IMR-90 (cell line): Measurements from ENCODE around the gene DIPK1A. TPM values are rescaled to one million over a fixed set of nuclear protein-coding genes. Genes with fewer than 3 reads are reported as not detected.

Source experiments
- ATAC-seq: fragments of 200-7000 bp; cut with Tn5 transposase; 2 replicates; pipeline ENCODE4 v1.9.1; 2020; ENCODE audit warnings: low read depth, mild to moderate bottlenecking, moderate library complexity
- BruUV-seq: library from RNA; stranded (reverse); fragments of 400-500 nt; replicated peaks from 2 replicates; lab custom pipeline; 2021; lab: Mats Ljungman, UMichigan
- CTCF ChIA-PET: fragments of 300-600 bp; formaldehyde crosslinking; extraction: SDS; loops from one replicate; lab custom pipeline; 2021; ENCODE audit warnings: antibody characterized with exemption; lab: Yijun Ruan, JAX
- POLR2A ChIA-PET: fragments of 300-600 bp; sonication (Branson Sonifier 250); formaldehyde crosslinking; loops from one replicate; lab custom pipeline; 2022; ENCODE audit warnings: antibody characterized with exemption; ENCODE audit not compliant: unreplicated experiment; lab: Charles Lee
- DNase-seq: peaks from one replicate; pipeline ENCODE4 v3.0.0; 2013
- H2AFZ ChIP-seq: replicated peaks from 2 replicates; pipeline ENCODE3; 2013; ENCODE audit warnings: low read length, mild to moderate bottlenecking; ENCODE audit not compliant: poor library complexity
- H2AK5ac ChIP-seq: 2 replicates; pipeline ENCODE4 v1.6.1; 2013; ENCODE audit warnings: low read depth, low read length, inconsistent platforms
- H2AK9ac ChIP-seq: replicated peaks from 2 replicates; pipeline ENCODE3; 2013; ENCODE audit warnings: mild to moderate bottlenecking, low read depth, low read length, moderate library complexity; ENCODE audit not compliant: poor library complexity
- H2BK120ac ChIP-seq: 2 replicates; pipeline ENCODE4 v1.6.1; 2013; ENCODE audit warnings: low read depth, low read length, inconsistent platforms
- H2BK15ac ChIP-seq: 3 replicates; pipeline ENCODE4 v1.6.1; 2013; ENCODE audit warnings: low read depth, low read length, inconsistent platforms
- H2BK20ac ChIP-seq: 2 replicates; pipeline ENCODE4 v1.6.1; 2013; ENCODE audit warnings: low read depth, mild to moderate bottlenecking, inconsistent platforms, low read length, moderate library complexity
- H2BK5ac ChIP-seq: 2 replicates; pipeline ENCODE4 v1.6.1; 2013; ENCODE audit warnings: mild to moderate bottlenecking, low read depth, low read length, inconsistent platforms; ENCODE audit not compliant: poor library complexity, severe bottlenecking
- H3K14ac ChIP-seq: replicated peaks from 2 replicates; pipeline ENCODE4 v1.6.1; 2013; ENCODE audit warnings: low read depth, low read length, inconsistent platforms
- H3K18ac ChIP-seq: 2 replicates; pipeline ENCODE4 v1.6.1; 2013; ENCODE audit warnings: low read depth, low read length, control low read depth
- H3K23ac ChIP-seq: 2 replicates; pipeline ENCODE4 v1.6.1; 2013; ENCODE audit warnings: low read depth, low read length, inconsistent platforms
- H3K27ac ChIP-seq: 2 replicates; pipeline ENCODE4 v1.5.1; 2013; ENCODE audit warnings: mild to moderate bottlenecking, control low read depth, low read length; ENCODE audit not compliant: insufficient read depth
- H3K27me3 ChIP-seq: 2 replicates; pipeline ENCODE4 v1.6.1; 2013; ENCODE audit warnings: low read length; ENCODE audit not compliant: control insufficient read depth, insufficient read depth
- H3K36me3 ChIP-seq: 2 replicates; pipeline ENCODE4 v1.6.1; 2013; ENCODE audit warnings: low read length, mixed read lengths; ENCODE audit not compliant: control insufficient read depth, insufficient read depth
- H3K4ac ChIP-seq: 2 replicates; pipeline ENCODE4 v1.6.1; 2013; ENCODE audit warnings: low read depth, low read length, inconsistent platforms
- H3K4me1 ChIP-seq: 2 replicates; pipeline ENCODE4 v1.6.1; 2013; ENCODE audit warnings: low read length, mixed read lengths; ENCODE audit not compliant: control insufficient read depth, insufficient read depth
- H3K4me2 ChIP-seq: 2 replicates; pipeline ENCODE4 v1.6.1; 2013; ENCODE audit warnings: low read depth, mild to moderate bottlenecking, control low read depth, low read length, moderate library complexity
- H3K4me3 ChIP-seq: 2 replicates; pipeline ENCODE4 v1.5.1; 2013; ENCODE audit warnings: low read depth, mild to moderate bottlenecking, control low read depth, low read length, moderate library complexity; ENCODE audit not compliant: insufficient read depth
- H3K56ac ChIP-seq: 2 replicates; pipeline ENCODE4 v1.6.1; 2013; ENCODE audit warnings: low read length, inconsistent platforms; ENCODE audit not compliant: insufficient read depth; ENCODE audit errors: extremely low read depth
- H3K79me1 ChIP-seq, 2 experiments: 2 replicates each; pipeline ENCODE4 v1.6.1; 2013; ENCODE audit warnings: low read length in 2 of 2, inconsistent platforms in 1 of 2, low read depth in 1 of 2
- H3K9ac ChIP-seq: 2 replicates; pipeline ENCODE4 v1.6.1; 2013; ENCODE audit warnings: low read depth, low read length, control low read depth
- H3K9me1 ChIP-seq: 2 replicates; pipeline ENCODE4 v1.6.1; 2013; ENCODE audit warnings: low read length, inconsistent platforms; ENCODE audit not compliant: insufficient read depth
- H3K9me3 ChIP-seq: 2 replicates; pipeline ENCODE4 v1.6.1; 2013; ENCODE audit warnings: low read length; ENCODE audit not compliant: control insufficient read depth, insufficient read depth
- H4K20me1 ChIP-seq: 2 replicates; pipeline ENCODE4 v1.6.1; 2013; ENCODE audit warnings: low read length, inconsistent platforms; ENCODE audit not compliant: insufficient read depth
- H4K5ac ChIP-seq: 2 replicates; pipeline ENCODE4 v1.6.1; 2013; ENCODE audit warnings: mild to moderate bottlenecking, low read depth, low read length, control low read depth
- H4K8ac ChIP-seq, 2 experiments: 2 replicates each; pipeline ENCODE4 v1.6.1; 2013; ENCODE audit warnings: low read depth in 2 of 2, low read length in 2 of 2, control low read depth in 1 of 2, inconsistent platforms in 1 of 2
- H4K91ac ChIP-seq: 2 replicates; pipeline ENCODE4 v1.6.1; 2013; ENCODE audit warnings: low read depth, low read length, inconsistent platforms; ENCODE audit not compliant: insufficient read depth
- BHLHE40 ChIP-seq: fragments of 150-350 bp; IDR thresholded peaks from 2 replicates; pipeline ENCODE4 v1.6.1; 2016; ENCODE audit warnings: mild to moderate bottlenecking, low read depth, low read length
- CEBPB ChIP-seq: IDR thresholded peaks from 2 replicates; pipeline ENCODE4 v1.6.1; 2012; ENCODE audit warnings: low read depth, low read length, improper control_type of control experiment
- CHD1 ChIP-seq: IDR thresholded peaks from 2 replicates; pipeline ENCODE4 v1.6.1; 2012; ENCODE audit warnings: low read depth, low read length, improper control_type of control experiment
- FOS ChIP-seq: fragments of 150-350 bp; IDR thresholded peaks from 2 replicates; pipeline ENCODE4 v1.6.1; 2016; ENCODE audit warnings: low read depth, low read length
- MAFK ChIP-seq: IDR thresholded peaks from 2 replicates; pipeline ENCODE4 v1.6.1; 2012; ENCODE audit warnings: low read depth, low read length, improper control_type of control experiment
- MAZ ChIP-seq: IDR thresholded peaks from 2 replicates; pipeline ENCODE4 v1.6.1; 2012; ENCODE audit warnings: low read depth, mild to moderate bottlenecking, low read length, improper control_type of control experiment, moderate library complexity, borderline replicate concordance
- MXI1 ChIP-seq: IDR thresholded peaks from 2 replicates; pipeline ENCODE4 v1.6.1; 2012; ENCODE audit warnings: low read depth, mild to moderate bottlenecking, low read length, moderate library complexity, borderline replicate concordance
- NFE2L2 ChIP-seq: fragments of 150-350 bp; IDR thresholded peaks from 2 replicates; pipeline ENCODE4 v1.6.1; 2016; ENCODE audit warnings: low read depth, mild to moderate bottlenecking, low read length
- POLR2A ChIP-seq: IDR thresholded peaks from 2 replicates; pipeline ENCODE4 v1.6.1; 2012; ENCODE audit warnings: mild to moderate bottlenecking, low read depth, low read length
- RAD21 ChIP-seq: IDR thresholded peaks from 2 replicates; pipeline ENCODE4 v1.6.1; 2012; ENCODE audit warnings: low read length, improper control_type of control experiment
- RCOR1 ChIP-seq: IDR thresholded peaks from 2 replicates; pipeline ENCODE4 v1.6.1; 2012; ENCODE audit warnings: mild to moderate bottlenecking, low read length, improper control_type of control experiment; ENCODE audit not compliant: insufficient replicate concordance
- RFX5 ChIP-seq: IDR thresholded peaks from 2 replicates; pipeline ENCODE4 v1.8.0; 2012; ENCODE audit warnings: low read depth, mild to moderate bottlenecking, low read length, moderate library complexity
- SMC3 ChIP-seq: fragments of 150-350 bp; IDR thresholded peaks from 2 replicates; pipeline ENCODE4 v1.6.1; 2016; ENCODE audit warnings: low read depth, mild to moderate bottlenecking, antibody characterized with exemption, low read length, moderate library complexity
- WGBS, 2 experiments: methylation state at CpG; one replicate each; pipeline versions ENCODE4 v1.1.5 to v1.1.7; 2013; ENCODE audit warnings: missing lambda C conversion rate in 2 of 2; ENCODE audit not compliant: insufficient read length in 1 of 2; ENCODE audit errors: extremely low coverage in 2 of 2; 5-methylcytosine and 5-hydroxymethylcytosine counted together
- dilution Hi-C: fragments of 300-500 bp; cut with HindIII; formaldehyde crosslinking; loops from one replicate; pipeline ENCODE4 v1.14.3; 2018; ENCODE audit warnings: low sequenced_read_pairs; ENCODE audit not compliant: unreplicated experiment
- in situ Hi-C: fragments of 300-500 bp; cut with MboI; formaldehyde crosslinking; loops from 3 replicates; pipeline ENCODE4 v1.14.3; 2019; ENCODE audit warnings: low sequenced_read_pairs, inconsistent platforms, mixed read lengths
- intact Hi-C: fragments of 100-400 bp; cut with micrococcal nuclease; formaldehyde crosslinking; loops from 2 replicates; pipeline ENCODE4 v1.10.0; 2022
- polyA plus RNA-seq, 3 experiments: library from polyadenylated mRNA; depleted of rRNA; stranded (reverse); fragments of >200 nt; gene quantifications; 2 replicates each; pipeline ENCODE4 v1.2.3, GENCODE V29; 2012; ENCODE audit warnings: low replicate concordance in 1 of 3
- total RNA-seq: library from RNA; depleted of rRNA; stranded (reverse); fragments of >200 nt; gene quantifications from 2 replicates; pipeline ENCODE4 v1.2.3, GENCODE V29; 2012
- TF ChIP-seq, protein P1 (sequence below): conservative IDR thresholded peaks from 2 replicates; pipeline ENCODE4 v1.5.1; 2012; ENCODE audit warnings: mild to moderate bottlenecking, low read depth, low read length, improper control_type of control experiment
- TF ChIP-seq, protein P2 (sequence below): fragments of 150-350 bp; IDR thresholded peaks from 2 replicates; pipeline ENCODE4 v1.6.1; 2016; ENCODE audit warnings: low read depth, mild to moderate bottlenecking, low read length, moderate library complexity, borderline replicate concordance
- TF ChIP-seq, protein P3 (sequence below): fragments of 150-350 bp; IDR thresholded peaks from 2 replicates; pipeline ENCODE4 v1.6.1; 2017; ENCODE audit warnings: mild to moderate bottlenecking, antibody characterized with exemption, low read length, low read depth

The DIPK1A gene
- total and polyA plus RNA-seq, 2 of the 4 experiments (the other 2 are of a cell fraction) = 4.7 to 5.7 TPM

DNA sequence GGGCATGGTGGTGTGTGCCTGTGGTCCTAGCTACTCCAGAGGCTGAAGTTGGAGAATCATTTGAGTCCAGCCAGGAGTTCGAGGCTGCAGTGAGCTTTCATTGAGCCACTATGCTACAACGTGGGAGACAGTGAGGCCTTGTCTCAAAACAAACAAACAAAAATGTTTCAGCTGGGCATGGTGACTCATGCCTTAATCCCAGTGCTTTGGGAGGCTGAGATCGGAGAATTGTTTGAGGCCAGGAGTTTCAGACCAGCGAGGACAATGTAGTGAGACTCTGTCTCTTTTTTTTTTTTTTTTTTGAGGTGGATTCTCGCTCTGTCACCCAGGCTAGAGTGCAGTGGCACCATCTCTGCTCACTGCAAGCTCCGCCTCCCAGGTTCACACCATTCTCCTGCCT lies 134.5 kb downstream of the DIPK1A start:
- DNase-seq = no peak
- no TSS peak for BruUV-seq
- in situ Hi-C loops = no loop called here

More for the DNA sequence above, 134.5 kb downstream of the DIPK1A start:
- Histone ChIP-seq H2BK5ac (no peak overlapping the region), H2BK15ac (no peak overlapping the region), H3K23ac (no peak overlapping the region), H4K20me1 (no peaks in the 10 kb centered on the region), H4K91ac (no peak overlapping the region), H3K56ac (no peak overlapping the region), H3K14ac (no peak overlapping the region), H4K5ac (no peak overlapping the region), H3K79me1 (0 out of 4 replicates have a peak, but pooled peaks cover 0 to 4% of the 10 kb centered on the region in 2 experiments), H3K9me1 (0 out of 2 replicates have a peak, but pooled peaks cover 5% of the 10 kb centered on the region), H2BK20ac (no peak overlapping the region), H3K27ac (no peak overlapping the region), H2AK9ac (no peak overlapping the region), H3K4ac (no peak overlapping the region), H2AK5ac (no peak overlapping the region), H2BK120ac (no peak overlapping the region), H4K8ac (no peak overlapping the region), H3K4me1 (peaks cover 3% of the 10 kb centered on the region; the same call in 1 of the 2 replicates), H3K27me3 (no peaks in the 10 kb centered on the region), H3K4me2 (no peak overlapping the region), H3K36me3 (no peaks in the 10 kb centered on the region), H2AFZ (no peak overlapping the region), H3K9ac (no peak overlapping the region), H3K18ac (no peak overlapping the region), H3K4me3 (no peak overlapping the region), H3K9me3 (no peaks in the 10 kb centered on the region)
- WGBS, 2 experiments = no CpG with 5 or more reads among the region's 6 CpGs
- TF ChIP-seq RCOR1 = no peak
- no peak for TF ChIP-seq MAZ
- no peak for TF ChIP-seq MXI1
- no peak for TF ChIP-seq RAD21
- no peak for TF ChIP-seq NFE2L2
- no peak for TF ChIP-seq CEBPB
- TF ChIP-seq CHD1 = no peak
- TF ChIP-seq MAFK = no peak
- TF ChIP-seq, protein P1, sequence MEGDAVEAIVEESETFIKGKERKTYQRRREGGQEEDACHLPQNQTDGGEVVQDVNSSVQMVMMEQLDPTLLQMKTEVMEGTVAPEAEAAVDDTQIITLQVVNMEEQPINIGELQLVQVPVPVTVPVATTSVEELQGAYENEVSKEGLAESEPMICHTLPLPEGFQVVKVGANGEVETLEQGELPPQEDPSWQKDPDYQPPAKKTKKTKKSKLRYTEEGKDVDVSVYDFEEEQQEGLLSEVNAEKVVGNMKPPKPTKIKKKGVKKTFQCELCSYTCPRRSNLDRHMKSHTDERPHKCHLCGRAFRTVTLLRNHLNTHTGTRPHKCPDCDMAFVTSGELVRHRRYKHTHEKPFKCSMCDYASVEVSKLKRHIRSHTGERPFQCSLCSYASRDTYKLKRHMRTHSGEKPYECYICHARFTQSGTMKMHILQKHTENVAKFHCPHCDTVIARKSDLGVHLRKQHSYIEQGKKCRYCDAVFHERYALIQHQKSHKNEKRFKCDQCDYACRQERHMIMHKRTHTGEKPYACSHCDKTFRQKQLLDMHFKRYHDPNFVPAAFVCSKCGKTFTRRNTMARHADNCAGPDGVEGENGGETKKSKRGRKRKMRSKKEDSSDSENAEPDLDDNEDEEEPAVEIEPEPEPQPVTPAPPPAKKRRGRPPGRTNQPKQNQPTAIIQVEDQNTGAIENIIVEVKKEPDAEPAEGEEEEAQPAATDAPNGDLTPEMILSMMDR = no peak
- TF ChIP-seq SMC3 = no peak
- TF ChIP-seq, protein P2, sequence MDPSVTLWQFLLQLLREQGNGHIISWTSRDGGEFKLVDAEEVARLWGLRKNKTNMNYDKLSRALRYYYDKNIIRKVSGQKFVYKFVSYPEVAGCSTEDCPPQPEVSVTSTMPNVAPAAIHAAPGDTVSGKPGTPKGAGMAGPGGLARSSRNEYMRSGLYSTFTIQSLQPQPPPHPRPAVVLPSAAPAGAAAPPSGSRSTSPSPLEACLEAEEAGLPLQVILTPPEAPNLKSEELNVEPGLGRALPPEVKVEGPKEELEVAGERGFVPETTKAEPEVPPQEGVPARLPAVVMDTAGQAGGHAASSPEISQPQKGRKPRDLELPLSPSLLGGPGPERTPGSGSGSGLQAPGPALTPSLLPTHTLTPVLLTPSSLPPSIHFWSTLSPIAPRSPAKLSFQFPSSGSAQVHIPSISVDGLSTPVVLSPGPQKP = no peak
- TF ChIP-seq POLR2A = no peak
- TF ChIP-seq BHLHE40 = no peak
- TF ChIP-seq, protein P3, sequence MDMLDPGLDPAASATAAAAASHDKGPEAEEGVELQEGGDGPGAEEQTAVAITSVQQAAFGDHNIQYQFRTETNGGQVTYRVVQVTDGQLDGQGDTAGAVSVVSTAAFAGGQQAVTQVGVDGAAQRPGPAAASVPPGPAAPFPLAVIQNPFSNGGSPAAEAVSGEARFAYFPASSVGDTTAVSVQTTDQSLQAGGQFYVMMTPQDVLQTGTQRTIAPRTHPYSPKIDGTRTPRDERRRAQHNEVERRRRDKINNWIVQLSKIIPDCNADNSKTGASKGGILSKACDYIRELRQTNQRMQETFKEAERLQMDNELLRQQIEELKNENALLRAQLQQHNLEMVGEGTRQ = no peak
- TF ChIP-seq FOS = no peak
- TF ChIP-seq RFX5 = no peak
- intact Hi-C loops (no loop called here), dilution Hi-C loops (no loop called here)
- no peak for ATAC-seq
- POLR2A ChIA-PET = no interaction called here
- CTCF ChIA-PET = no interaction called here
